GM21825 (cell line): ENCODE data around the gene ZC3H4.
"Not testable (repeated sequence)": the region's sequence is repeated elsewhere in the genome, so short reads cannot be mapped to it uniquely, and the experiment has no call there.

Source experiments
- ATAC-seq: cut with Tn5 transposase; IDR thresholded peaks from one replicate; pipeline ENCODE4 v1.9.1; 2021; ENCODE audit warnings: mild to moderate bottlenecking, moderate library complexity; ENCODE audit not compliant: unreplicated experiment

ZC3H4 gene

GRCh38 chr19:47086280-47086679 lies 27.3 kb downstream of the ZC3H4 start:
- no peak for ATAC-seq

- ATAC-seq: no peak
Observed at GRCh38 chr19:47084879-47085439, 28.6 kb downstream of the ZC3H4 start.

GRCh38 chr19:47082493-47082892 lies 31.1 kb downstream of the ZC3H4 start:
- ATAC-seq: no peak

- no peak for ATAC-seq
Observed at GRCh38 chr19:47081095-47081494, 32.5 kb downstream of the ZC3H4 start.

GRCh38 chr19:47078351-47078750 lies 35.2 kb downstream of the ZC3H4 start:
- not testable (repeated sequence) for ATAC-seq

GRCh38 chr19:47075941-47076340 lies 37.6 kb downstream of the ZC3H4 start:
- ATAC-seq: no peak

- ATAC-seq: no peak
Observed at GRCh38 chr19:47075179-47075810, 38.3 kb downstream of the ZC3H4 start.

GRCh38 chr19:47074621-47075020 lies 39.0 kb downstream of the ZC3H4 start:
- no peak for ATAC-seq

GRCh38 chr19:47073574-47073973 lies 40.0 kb downstream of the ZC3H4 start:
- ATAC-seq: no peak

- no peak for ATAC-seq
Observed at GRCh38 chr19:47072323-47072722, 41.3 kb downstream of the ZC3H4 start.

- ATAC-seq: no peak
Observed at GRCh38 chr19:47071731-47072130, 41.8 kb downstream of the ZC3H4 start.

- ATAC-seq: no peak
Observed at GRCh38 chr19:47070756-47071155, 42.8 kb downstream of the ZC3H4 start.

- no peak for ATAC-seq
Observed at GRCh38 chr19:47069795-47070194, 43.8 kb downstream of the ZC3H4 start.

- ATAC-seq: no peak
Observed at GRCh38 chr19:47068876-47069406, 44.6 kb downstream of the ZC3H4 start.

GRCh38 chr19:47068246-47068645 lies 45.3 kb downstream of the ZC3H4 start:
- no peak for ATAC-seq

GRCh38 chr19:47067215-47067847 lies 46.2 kb downstream of the ZC3H4 start:
- ATAC-seq: no peak

GRCh38 chr19:47066376-47067214 lies 47.0 kb downstream of the ZC3H4 start:
- no peak for ATAC-seq

- ATAC-seq: no peak
Observed at GRCh38 chr19:47065242-47065641, 48.3 kb downstream of the ZC3H4 start.

- no peak for ATAC-seq
Observed at GRCh38 chr19:47063874-47064273, 49.7 kb downstream of the ZC3H4 start.

GRCh38 chr19:47058621-47059022 lies 55.0 kb downstream of the ZC3H4 start:
- no peak for ATAC-seq

GRCh38 chr19:47057328-47057727 lies 56.2 kb downstream of the ZC3H4 start:
- ATAC-seq: no peak
